K562 treated with DMSO at 1 percent for 12 hours (cell line): ENCODE measurements around the gene LCE1A. TPM values are rescaled to one million over a fixed set of nuclear protein-coding genes. Genes with fewer than 3 reads are reported as not detected.

Source experiments
- total RNA-seq: library from RNA; unstranded; fragments of 300-600 nt; gene quantifications from 2 replicates; pipeline ENCODE4 v1.2.3, GENCODE V29; 2022; ENCODE audit not compliant: insufficient read depth

Gene LCE1A, protein sequence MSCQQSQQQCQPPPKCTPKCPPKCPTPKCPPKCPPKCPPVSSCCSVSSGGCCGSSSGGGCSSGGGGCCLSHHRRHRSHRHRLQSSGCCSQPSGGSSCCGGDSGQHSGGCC
- total RNA-seq: not detected in 2 replicates

DNA sequence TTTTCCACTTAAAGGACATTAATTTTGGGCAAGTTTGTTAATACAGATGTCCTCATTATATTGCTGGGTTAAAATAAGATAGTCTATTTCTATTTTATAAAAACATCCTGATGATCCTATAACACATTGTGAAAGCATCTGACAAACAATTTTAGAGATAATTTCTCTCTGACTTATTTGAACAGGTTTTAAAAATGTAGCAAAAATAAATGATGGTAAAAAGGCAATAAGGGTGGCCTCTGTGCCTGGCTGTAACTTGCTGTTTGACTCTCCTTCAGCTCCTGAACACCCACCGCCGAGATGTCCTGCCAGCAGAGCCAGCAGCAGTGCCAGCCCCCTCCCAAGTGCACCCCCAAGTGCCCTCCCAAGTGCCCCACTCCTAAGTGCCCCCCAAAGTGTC lies at the start of gene LCE1A:
Gene LCE1A (plus strand): TSS at position 301 of the 400 bp plus-strand sequence. CDS start 0 bp downstream, at position 301.

DNA sequence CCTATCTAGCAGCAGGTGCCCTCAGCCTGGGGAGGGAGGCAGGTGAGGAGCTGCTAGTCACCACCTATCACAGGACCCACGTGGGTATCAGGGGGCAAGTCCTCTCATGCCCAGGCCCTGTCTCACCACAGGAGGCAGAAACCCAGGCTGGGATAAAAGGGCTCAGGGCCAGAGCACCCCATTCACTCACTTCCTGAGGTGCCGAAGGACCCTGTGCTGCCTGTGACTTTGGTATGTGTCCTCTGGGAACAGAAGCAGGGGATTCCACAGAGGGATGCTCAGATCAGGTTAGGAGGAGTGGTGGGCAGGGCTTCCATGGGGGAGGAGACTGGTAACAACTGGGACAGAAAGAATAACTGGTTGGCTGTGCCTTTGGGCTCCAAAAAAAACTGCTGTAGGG lies 41.2 kb upstream of the LCE1A start, which contains the start of gene LCE1E:
Gene LCE1E (plus strand): TSS at position 181 of the 400 bp plus-strand sequence. CDS start 1,043 bp downstream, outside the sequence.

DNA sequence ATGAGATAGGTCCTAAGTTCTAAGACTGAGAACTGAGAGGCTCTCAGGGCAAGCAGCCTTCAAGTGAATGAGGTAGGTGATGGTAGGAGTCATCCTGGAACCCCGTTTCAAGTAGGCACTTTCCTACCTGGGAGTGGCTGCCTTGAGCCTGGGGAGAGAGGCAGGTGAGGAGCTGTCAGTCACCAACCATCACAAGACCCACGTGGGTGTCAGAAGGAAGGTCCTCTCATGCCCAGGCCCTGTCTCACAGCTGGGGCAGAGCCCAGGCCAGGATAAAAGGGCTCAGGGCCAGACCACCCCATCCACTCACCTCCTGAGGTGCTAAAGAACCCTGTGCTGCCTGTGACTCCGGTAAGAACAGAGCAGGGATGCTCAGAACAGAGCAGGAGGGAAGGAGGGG lies 30.9 kb upstream of the LCE1A start, which contains the start of gene LCE1D:
Gene LCE1D (plus strand): TSS at position 301 of the 400 bp plus-strand sequence. CDS start 1,074 bp downstream, outside the sequence.

DNA sequence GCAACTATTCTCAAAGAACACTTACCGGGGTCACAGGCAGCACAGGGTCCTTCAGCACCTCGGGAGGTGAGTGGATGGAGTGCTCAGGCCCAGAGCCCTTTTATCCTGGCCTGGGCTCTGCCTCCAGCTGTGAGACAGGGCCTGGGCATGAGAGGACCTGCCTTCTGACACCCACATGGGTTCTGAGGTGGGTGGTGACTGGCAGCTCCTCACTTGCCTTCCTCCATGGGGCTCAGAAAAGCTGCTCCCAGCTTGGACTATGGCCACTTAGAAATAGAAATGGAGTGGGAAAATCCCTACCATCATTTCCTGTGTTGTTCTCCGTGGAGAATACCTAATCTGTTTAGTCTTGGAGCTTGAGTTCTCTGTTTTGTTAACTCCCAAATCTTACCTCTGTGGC lies 20.7 kb upstream of the LCE1A start, which contains the start of gene LCE1C:
Gene LCE1C (minus strand): TSS at position 76 of the 400 bp plus-strand sequence. CDS start 1,173 bp downstream, outside the sequence.

DNA sequence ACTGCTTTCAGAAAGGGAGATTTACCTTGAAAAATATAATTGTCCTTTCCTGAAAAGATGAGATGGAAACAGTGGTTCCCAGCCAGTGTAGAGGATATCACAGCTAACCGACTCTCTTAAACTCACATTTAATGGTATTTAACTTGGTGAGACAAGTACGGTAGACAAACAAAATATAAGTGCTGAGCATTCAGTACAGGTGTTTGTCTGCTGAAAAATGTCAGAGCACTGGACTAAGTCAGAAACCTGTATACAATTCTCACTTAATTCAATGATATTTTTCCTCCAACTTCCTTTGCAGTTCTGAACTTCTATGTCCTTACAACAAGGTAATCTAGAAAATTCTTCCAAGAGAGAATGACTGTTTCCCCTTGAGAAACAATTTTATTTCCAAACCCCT lies 15.6 kb upstream of the LCE1A start, which contains the start of gene LCE1B:
Gene LCE1B (plus strand): TSS at position 301 of the 400 bp plus-strand sequence. CDS start 476 bp downstream, outside the sequence.

DNA sequence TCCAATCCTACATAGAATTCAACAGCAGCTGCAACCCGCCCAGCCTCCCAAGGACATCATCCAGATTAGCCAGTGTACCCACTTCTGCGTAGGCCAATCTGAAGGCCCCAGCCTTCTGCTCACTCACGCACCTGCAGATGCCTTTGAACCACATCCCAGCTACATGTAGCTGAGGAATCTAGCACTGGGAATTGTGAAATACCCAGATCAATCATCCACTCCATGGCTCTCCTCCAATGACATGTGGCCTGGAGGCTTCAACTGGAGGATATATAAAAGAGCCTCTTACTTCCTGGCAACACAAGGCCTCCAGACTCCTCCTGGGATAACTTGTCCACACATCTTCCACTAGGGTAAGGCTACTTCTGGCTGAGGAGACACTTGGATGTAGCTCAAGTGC lies 15.3 kb downstream of the LCE1A start, which contains the start of gene LCE6A:
Gene LCE6A (plus strand): TSS at position 301 of the 400 bp plus-strand sequence. CDS start 665 bp downstream, outside the sequence.

DNA sequence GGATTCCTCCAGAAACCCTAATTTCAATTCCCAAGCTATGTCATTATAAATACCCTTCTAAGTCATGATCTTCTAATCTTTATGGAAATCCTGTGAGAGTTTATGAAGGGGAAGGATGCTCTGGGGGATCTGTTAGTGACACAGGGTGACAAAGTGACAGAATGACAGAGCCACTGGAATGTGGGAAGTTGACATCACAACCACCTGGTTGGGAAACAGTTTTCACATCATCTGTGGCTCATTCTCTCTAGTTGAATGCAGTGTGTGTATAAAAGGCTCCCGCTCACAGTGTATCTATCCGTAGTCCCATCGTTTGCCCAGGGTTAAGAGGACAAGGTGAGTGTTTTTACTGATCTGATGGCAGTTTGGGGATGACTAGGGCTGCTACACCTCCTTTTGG lies 32.4 kb downstream of the LCE1A start, which contains the start of gene LCE7A:
Gene LCE7A (plus strand): TSS at position 301 of the 400 bp plus-strand sequence. CDS start 702 bp downstream, outside the sequence.

Other genes starting within 250 kb of the LCE1A start
- not detected in 2 replicates for gene LCE3D, start 247.0 kb upstream of the LCE1A start, total RNA-seq
- gene LCE3C, start 227.2 kb upstream of the LCE1A start, total RNA-seq: not detected in 2 replicates
- gene LCE3B, start 213.7 kb upstream of the LCE1A start, total RNA-seq: not detected in 2 replicates
- not detected in 2 replicates for gene LCE3A, start 204.4 kb upstream of the LCE1A start, total RNA-seq
- not detected in 2 replicates for gene LCE2D, start 164.1 kb upstream of the LCE1A start, total RNA-seq
- gene LCE2C, start 152.2 kb upstream of the LCE1A start, total RNA-seq: not detected in 2 replicates
- not detected in 2 replicates for gene LCE2B, start 141.3 kb upstream of the LCE1A start, total RNA-seq
- not detected in 2 replicates for gene LCE2A, start 129.1 kb upstream of the LCE1A start, total RNA-seq
- not detected in 2 replicates for gene LCE4A, start 119.3 kb upstream of the LCE1A start, total RNA-seq
- not detected in 2 replicates for gene KPRP, start 69.4 kb upstream of the LCE1A start, total RNA-seq
- not detected in 2 replicates for gene LCE1F, start 52.3 kb upstream of the LCE1A start, total RNA-seq
- not detected in 2 replicates for gene LCE1E, start 41.2 kb upstream of the LCE1A start, total RNA-seq
- not detected in 2 replicates for gene LCE1D, start 30.8 kb upstream of the LCE1A start, total RNA-seq
- gene LCE1C, start 20.8 kb upstream of the LCE1A start, total RNA-seq: not detected in 2 replicates
- gene LCE1B, start 15.5 kb upstream of the LCE1A start, total RNA-seq: not detected in 2 replicates
- gene LCE6A, start 15.4 kb downstream of the LCE1A start, total RNA-seq: not detected in 2 replicates
- not detected in 2 replicates for gene LCE7A, start 32.5 kb downstream of the LCE1A start, total RNA-seq
- gene SMCP, start 50.8 kb downstream of the LCE1A start, total RNA-seq: not detected in 2 replicates
- gene IVL, start 81.1 kb downstream of the LCE1A start, total RNA-seq: not detected in 2 replicates
- gene SPRR5, start 119.7 kb downstream of the LCE1A start, total RNA-seq: not detected in 2 replicates
- gene SPRR4, start 143.2 kb downstream of the LCE1A start, total RNA-seq: not detected in 2 replicates
- gene SPRR1A, start 156.6 kb downstream of the LCE1A start, total RNA-seq: not detected in 2 replicates
- not detected in 2 replicates for gene SPRR3, start 174.3 kb downstream of the LCE1A start, total RNA-seq
- gene SPRR1B, start 203.7 kb downstream of the LCE1A start, total RNA-seq: not detected in 2 replicates
- 31.6 and 32.8 TPM in 2 replicates for gene SPRR2D, start 213.6 kb downstream of the LCE1A start, total RNA-seq
- not detected in 2 replicates for gene SPRR2A, start 230.0 kb downstream of the LCE1A start, total RNA-seq
- not detected in 2 replicates for gene SPRR2B, start 244.1 kb downstream of the LCE1A start, total RNA-seq